IPS DF 6.9 (cell line): ENCODE measurements around the gene ZIC2.
"Not testable (repeated sequence)": the region's sequence is repeated elsewhere in the genome, so short reads cannot be mapped to it uniquely, and the experiment has no call there.

Experiments used
- DNase-seq: peaks from one replicate; pipeline ENCODE4 v3.0.0-alpha.2; 2013; ENCODE audit warnings: low read depth, low spot score
- H3K27ac ChIP-seq: one replicate; pipeline ENCODE4 v1.5.1; 2013; ENCODE audit warnings: low read length, control low read depth
- H3K27me3 ChIP-seq: 2 replicates; pipeline ENCODE4 v1.6.1; 2013; ENCODE audit warnings: mild to moderate bottlenecking, low read length; ENCODE audit not compliant: control insufficient read depth, insufficient read depth
- H3K36me3 ChIP-seq: 2 replicates; pipeline ENCODE4 v1.6.1; 2013; ENCODE audit warnings: low read length; ENCODE audit not compliant: control insufficient read depth, insufficient read depth
- H3K4me1 ChIP-seq: 2 replicates; pipeline ENCODE4 v1.6.1; 2013; ENCODE audit warnings: low read length; ENCODE audit not compliant: control insufficient read depth, insufficient read depth
- H3K4me3 ChIP-seq: 2 replicates; pipeline ENCODE4 v1.5.1; 2013; ENCODE audit warnings: mild to moderate bottlenecking, low read length
- H3K9me3 ChIP-seq: 2 replicates; pipeline ENCODE4 v1.6.1; 2013; ENCODE audit warnings: low read length, inconsistent platforms; ENCODE audit not compliant: control insufficient read depth, insufficient read depth
- WGBS: extraction: QIAGEN DNeasy Blood & Tissue Kit; methylation state at CpG from one replicate; pipeline ENCODE4 v1.1.7; 2013; ENCODE audit warnings: mixed read lengths, missing lambda C conversion rate; ENCODE audit not compliant: insufficient read length, insufficient coverage; 5-methylcytosine and 5-hydroxymethylcytosine counted together

Gene ZIC2

DNA sequence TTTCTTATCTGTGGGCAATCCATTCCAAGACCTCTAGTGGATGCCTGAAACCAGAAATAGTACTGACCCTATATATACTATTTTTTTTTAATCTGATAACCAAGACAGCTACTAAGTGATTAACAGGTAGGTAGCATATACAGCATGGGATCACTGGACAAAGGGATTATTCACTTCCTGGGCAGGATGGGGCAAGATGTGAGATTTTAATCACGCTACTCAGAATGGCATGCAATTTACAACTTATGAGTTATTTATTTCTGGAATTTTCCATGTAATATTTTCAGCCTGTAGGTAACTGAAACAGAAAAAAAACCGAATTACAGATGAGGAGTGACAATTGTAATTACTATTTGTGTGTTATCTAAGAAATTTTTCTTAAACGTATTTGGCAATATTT is 41.2 kb downstream of the ZIC2 start:
- no peak for DNase-seq

DNA sequence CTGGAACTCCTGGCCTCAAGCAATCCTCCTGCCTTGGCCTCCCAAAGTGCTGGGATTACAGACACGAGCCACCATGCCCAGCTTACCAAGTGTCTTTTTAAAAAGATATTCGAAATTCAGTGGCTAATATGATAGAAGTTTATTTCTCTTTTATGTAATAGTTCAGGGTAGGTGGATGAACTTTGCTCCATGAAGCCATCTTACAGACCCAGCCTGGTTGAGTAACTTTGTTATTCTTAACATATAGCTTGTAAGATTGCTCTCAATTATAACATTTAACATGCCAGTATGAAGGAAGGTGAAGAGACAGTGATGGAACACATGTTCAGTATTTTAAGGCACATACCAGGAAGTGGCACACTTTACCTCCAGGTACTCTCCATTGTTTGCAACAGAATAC is 42.4 kb downstream of the ZIC2 start:
- no peaks in the 10 kb centered on the region for H3K36me3 ChIP-seq
- H3K4me1 ChIP-seq = no peaks in the 10 kb centered on the region
- H3K9me3 ChIP-seq = no peaks in the 10 kb centered on the region
- no peaks in the 10 kb centered on the region for H3K27me3 ChIP-seq
- DNase-seq = no peak
- no CpG with 5 or more reads among the region's 2 CpGs for WGBS
- no peak overlapping the region for H3K4me3 ChIP-seq
- H3K27ac ChIP-seq = no peak overlapping the region

More for the DNA sequence above, 41.2 kb downstream of the ZIC2 start:
- no CpG with 5 or more reads among the region's 3 CpGs for WGBS
- Histone ChIP-seq H3K4me1 (no peaks in the 10 kb centered on the region), H3K9me3 (no peaks in the 10 kb centered on the region), H3K4me3 (no peak overlapping the region), H3K27me3 (no peaks in the 10 kb centered on the region), H3K27ac (no peak overlapping the region), H3K36me3 (no peaks in the 10 kb centered on the region)

DNA sequence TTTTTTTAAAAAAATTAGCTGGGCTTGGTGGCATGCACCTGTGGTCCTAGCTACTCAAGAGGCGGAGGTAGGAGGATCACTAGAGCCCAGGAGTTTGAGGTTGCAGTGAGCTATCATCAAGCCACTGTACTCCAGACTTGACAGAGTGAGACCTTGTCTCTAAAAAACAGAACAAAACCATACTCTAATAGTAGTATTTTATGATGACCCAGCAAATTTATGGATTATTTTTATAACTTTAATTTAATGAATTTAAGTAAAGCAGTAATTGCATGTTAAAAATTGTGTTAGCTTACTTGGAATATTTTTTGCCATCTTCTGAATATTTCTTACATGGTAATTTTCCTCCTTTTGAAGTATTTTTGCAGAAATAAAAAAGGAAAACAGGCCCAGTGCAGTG is 48.3 kb downstream of the ZIC2 start:
- DNase-seq = no peak
- Histone ChIP-seq H3K27ac (no peak overlapping the region), H3K4me1 (no peaks in the 10 kb centered on the region), H3K4me3 (no peak overlapping the region), H3K27me3 (no peaks in the 10 kb centered on the region), H3K9me3 (no peaks in the 10 kb centered on the region), H3K36me3 (no peaks in the 10 kb centered on the region)
- WGBS = no CpG with 5 or more reads among the region's 1 CpG

DNA sequence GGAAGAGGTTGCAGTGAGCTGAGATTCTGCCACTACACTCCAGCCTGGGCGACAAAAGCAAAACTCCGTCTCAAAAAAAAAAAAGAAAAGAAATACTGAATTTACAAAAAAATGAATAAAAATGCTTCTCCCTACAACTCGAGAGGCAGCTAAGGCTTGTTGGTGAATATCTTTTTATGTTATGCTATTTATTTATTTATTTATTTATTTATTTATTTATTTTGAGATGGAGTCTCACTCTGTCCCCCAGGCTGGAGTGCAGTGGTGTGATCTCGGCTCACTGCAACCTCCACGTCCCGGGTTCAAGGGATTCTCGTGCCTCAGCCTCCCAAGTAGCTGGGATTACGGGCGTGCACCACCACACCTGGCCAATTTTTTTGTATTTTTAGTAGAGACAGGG is 51.1 kb downstream of the ZIC2 start:
- H3K4me3 ChIP-seq, H3K36me3 ChIP-seq, DNase-seq, H3K27ac ChIP-seq, H3K4me1 ChIP-seq, H3K27me3 ChIP-seq, H3K9me3 ChIP-seq: not testable (repeated sequence)
- WGBS = no CpG with 5 or more reads among the region's 9 CpGs

DNA sequence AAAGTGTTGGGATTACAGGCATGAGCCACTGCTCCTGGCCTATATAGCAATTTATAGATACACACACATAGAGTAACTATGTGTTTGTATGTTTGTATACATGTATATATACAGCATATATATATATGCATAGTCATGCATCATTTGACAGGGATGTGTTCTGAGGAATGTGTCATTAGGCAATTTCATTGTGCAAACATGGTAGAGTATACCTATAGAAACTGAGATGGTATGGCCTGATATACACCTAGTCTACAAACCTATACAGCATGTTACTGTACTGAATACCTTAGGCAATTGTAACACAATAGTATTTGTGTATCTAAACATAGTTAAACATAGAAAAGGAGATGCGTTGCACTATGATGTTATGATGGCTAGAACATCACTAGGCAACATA is 54.4 kb downstream of the ZIC2 start:
- no peaks in the 10 kb centered on the region for H3K36me3 ChIP-seq
- no peak overlapping the region for H3K27ac ChIP-seq
- WGBS = no CpG with 5 or more reads among the region's 1 CpG
- no peak overlapping the region for H3K4me3 ChIP-seq
- H3K9me3 ChIP-seq = no peaks in the 10 kb centered on the region
- no peak for DNase-seq
- no peaks in the 10 kb centered on the region for H3K27me3 ChIP-seq
- no peaks in the 10 kb centered on the region for H3K4me1 ChIP-seq
